ENCODE measurements around the gene GATA6.

GATA6 gene

DNA sequence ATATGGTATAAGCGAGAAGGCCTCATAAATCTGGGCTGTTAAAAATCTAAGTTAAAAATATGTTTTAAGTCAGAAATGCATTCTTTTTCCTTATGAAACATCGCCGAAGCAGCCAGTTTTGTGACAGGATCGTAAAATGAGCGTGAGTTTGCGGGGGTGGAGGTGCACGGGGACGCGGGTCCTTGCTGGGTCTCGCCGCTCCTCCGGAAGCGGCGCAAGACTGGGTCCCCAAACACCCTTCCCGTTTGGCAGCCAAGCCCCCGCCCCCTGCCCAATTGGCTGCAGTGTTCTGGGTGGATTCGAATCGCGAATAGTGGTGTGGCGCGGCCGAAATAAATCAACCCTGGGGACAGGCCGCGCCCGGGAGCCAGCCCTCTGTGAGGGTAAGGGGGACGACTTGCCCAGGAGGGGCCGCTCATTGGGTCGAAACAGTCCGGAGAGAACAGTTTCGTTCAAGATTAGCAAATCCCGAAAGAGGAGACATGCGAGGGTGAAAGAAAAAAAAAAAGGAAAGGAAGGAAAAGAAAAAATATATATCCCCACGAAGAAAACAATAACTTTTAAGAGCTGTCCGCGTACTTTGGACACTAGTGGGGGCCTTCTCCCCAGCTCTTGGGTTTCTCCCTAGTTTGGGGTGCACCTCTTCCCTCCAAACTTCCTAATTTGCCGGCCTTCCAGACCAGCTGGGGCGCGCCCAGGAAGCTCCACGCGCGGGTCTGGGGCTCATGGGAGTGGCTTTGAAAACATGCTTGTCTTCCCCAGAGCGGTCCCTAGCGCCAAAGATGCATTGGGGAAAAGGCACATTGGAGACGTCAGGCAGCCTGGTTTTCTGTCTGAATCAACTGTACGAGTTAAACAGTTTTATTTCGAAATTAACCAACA, 3.1 kb upstream of the GATA6 start (continued):
- TF ChIP-seq PATZ1 (tag by site-specific recombination; IDR thresholded peaks at IDR 0.05) (no peak), ZNF341 (tag by site-specific recombination; IDR thresholded peaks at IDR 0.05; ENCODE audit: low read depth) (no peak), ZBTB26 (tag by site-specific recombination; optimal IDR thresholded peaks at IDR 0.05) (no peak), ZSCAN18 (tag by site-specific recombination; IDR thresholded peaks at IDR 0.05) (no peak), ZNF654 (tag by site-specific recombination; IDR thresholded peaks at IDR 0.05; ENCODE audit: low read depth) (no peak), ZNF114 (tag by site-specific recombination; IDR thresholded peaks at IDR 0.05) (no peak), ZNF473 (tag by site-specific recombination; IDR thresholded peaks at IDR 0.05) (no peak), ZNF785 (tag by site-specific recombination; IDR thresholded peaks at IDR 0.05) (no peak)
- TF ChIP-seq, protein P1, sequence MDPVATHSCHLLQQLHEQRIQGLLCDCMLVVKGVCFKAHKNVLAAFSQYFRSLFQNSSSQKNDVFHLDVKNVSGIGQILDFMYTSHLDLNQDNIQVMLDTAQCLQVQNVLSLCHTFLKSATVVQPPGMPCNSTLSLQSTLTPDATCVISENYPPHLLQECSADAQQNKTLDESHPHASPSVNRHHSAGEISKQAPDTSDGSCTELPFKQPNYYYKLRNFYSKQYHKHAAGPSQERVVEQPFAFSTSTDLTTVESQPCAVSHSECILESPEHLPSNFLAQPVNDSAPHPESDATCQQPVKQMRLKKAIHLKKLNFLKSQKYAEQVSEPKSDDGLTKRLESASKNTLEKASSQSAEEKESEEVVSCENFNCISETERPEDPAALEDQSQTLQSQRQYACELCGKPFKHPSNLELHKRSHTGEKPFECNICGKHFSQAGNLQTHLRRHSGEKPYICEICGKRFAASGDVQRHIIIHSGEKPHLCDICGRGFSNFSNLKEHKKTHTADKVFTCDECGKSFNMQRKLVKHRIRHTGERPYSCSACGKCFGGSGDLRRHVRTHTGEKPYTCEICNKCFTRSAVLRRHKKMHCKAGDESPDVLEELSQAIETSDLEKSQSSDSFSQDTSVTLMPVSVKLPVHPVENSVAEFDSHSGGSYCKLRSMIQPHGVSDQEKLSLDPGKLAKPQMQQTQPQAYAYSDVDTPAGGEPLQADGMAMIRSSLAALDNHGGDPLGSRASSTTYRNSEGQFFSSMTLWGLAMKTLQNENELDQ (tag by site-specific recombination; IDR thresholded peaks at IDR 0.05; ENCODE audit: low read depth), result no peak
- TF ChIP-seq, protein P2, sequence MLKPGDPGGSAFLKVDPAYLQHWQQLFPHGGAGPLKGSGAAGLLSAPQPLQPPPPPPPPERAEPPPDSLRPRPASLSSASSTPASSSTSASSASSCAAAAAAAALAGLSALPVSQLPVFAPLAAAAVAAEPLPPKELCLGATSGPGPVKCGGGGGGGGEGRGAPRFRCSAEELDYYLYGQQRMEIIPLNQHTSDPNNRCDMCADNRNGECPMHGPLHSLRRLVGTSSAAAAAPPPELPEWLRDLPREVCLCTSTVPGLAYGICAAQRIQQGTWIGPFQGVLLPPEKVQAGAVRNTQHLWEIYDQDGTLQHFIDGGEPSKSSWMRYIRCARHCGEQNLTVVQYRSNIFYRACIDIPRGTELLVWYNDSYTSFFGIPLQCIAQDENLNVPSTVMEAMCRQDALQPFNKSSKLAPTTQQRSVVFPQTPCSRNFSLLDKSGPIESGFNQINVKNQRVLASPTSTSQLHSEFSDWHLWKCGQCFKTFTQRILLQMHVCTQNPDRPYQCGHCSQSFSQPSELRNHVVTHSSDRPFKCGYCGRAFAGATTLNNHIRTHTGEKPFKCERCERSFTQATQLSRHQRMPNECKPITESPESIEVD (tag by site-specific recombination; IDR thresholded peaks at IDR 0.05), result no peak

GRCh38 chr18:22167091-22167470, 2.3 kb upstream of the GATA6 start:
- CTCF ChIA-PET, result no interaction called here
- peaks cover 0 to 10% of the 10 kb centered on the region in 2 experiments; a peak in 1 of 3 replicates for H3K36me3 ChIP-seq (ENCODE audit: control insufficient read depth in 2 of 2, insufficient read depth in 1 of 2, low read length in 2 of 2)
- POLR2A ChIA-PET, result no interaction called here
- H3K27ac ChIP-seq (ENCODE audit: extremely low read depth, low read depth, low read length), result no peak overlapping the region
- H3K4me3 ChIP-seq (ENCODE audit: low read depth, low read length), result no peak overlapping the region
- TF ChIP-seq, protein P3, sequence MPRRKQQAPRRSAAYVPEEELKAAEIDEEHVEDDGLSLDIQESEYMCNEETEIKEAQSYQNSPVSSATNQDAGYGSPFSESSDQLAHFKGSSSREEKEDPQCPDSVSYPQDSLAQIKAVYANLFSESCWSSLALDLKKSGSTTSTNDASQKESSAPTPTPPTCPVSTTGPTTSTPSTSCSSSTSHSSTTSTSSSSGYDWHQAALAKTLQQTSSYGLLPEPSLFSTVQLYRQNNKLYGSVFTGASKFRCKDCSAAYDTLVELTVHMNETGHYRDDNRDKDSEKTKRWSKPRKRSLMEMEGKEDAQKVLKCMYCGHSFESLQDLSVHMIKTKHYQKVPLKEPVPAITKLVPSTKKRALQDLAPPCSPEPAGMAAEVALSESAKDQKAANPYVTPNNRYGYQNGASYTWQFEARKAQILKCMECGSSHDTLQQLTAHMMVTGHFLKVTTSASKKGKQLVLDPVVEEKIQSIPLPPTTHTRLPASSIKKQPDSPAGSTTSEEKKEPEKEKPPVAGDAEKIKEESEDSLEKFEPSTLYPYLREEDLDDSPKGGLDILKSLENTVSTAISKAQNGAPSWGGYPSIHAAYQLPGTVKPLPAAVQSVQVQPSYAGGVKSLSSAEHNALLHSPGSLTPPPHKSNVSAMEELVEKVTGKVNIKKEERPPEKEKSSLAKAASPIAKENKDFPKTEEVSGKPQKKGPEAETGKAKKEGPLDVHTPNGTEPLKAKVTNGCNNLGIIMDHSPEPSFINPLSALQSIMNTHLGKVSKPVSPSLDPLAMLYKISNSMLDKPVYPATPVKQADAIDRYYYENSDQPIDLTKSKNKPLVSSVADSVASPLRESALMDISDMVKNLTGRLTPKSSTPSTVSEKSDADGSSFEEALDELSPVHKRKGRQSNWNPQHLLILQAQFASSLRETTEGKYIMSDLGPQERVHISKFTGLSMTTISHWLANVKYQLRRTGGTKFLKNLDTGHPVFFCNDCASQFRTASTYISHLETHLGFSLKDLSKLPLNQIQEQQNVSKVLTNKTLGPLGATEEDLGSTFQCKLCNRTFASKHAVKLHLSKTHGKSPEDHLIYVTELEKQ (tag by site-specific recombination; IDR thresholded peaks at IDR 0.05; ENCODE audit: borderline replicate concordance), result no peak
- TF ChIP-seq SCRT2 (tag by site-specific recombination; IDR thresholded peaks at IDR 0.05) (no peak), BCL11A (tag by site-specific recombination; IDR thresholded peaks at IDR 0.05; ENCODE audit: low read depth) (no peak), ZNF473 (tag by site-specific recombination; IDR thresholded peaks at IDR 0.05) (no peak), YY1 (tag by site-specific recombination; IDR thresholded peaks at IDR 0.05) (no peak), ZNF664 (tag by site-specific recombination; IDR thresholded peaks at IDR 0.05) (no peak), ZNF843 (tag by site-specific recombination; IDR thresholded peaks at IDR 0.05) (no peak)
- H3K9me3 ChIP-seq (ENCODE audit: control insufficient read depth, insufficient read depth, low read depth, low read length), result no peaks in the 10 kb centered on the region
- H3K4me1 ChIP-seq (ENCODE audit: control insufficient read depth, insufficient read depth, low read length), result no peaks in the 10 kb centered on the region

All from HEK293 (cell line).